ENCODE results near the gene GORASP1. TPM values are rescaled to one million over a fixed set of nuclear protein-coding genes. Genes with fewer than 3 reads are reported as not detected.

The GORASP1 gene
- total and polyA plus RNA-seq, 2 experiments from 2014 or later, result 69.3 to 135 TPM

GRCh38 chr3:39105687-39106063 lies 1.8 kb downstream of the GORASP1 start:
- DNase-seq (ENCODE audit: low read depth in 1 of 2, low spot score in 1 of 2), result no peak
- Histone ChIP-seq H3K4me1 (ENCODE audit: low read depth) (peaks cover 5% of the 10 kb centered on the region), H3K4me3 (peak overlapping the region; percentile 95)

GRCh38 chr3:39104961-39105686 lies 2.3 kb downstream of the GORASP1 start:
- Histone ChIP-seq H3K36me3 (peaks cover 3% of the 10 kb centered on the region), H3K9me3 (ENCODE audit: low read depth) (no peaks in the 10 kb centered on the region), H3K4me1 (ENCODE audit: low read depth) (peaks cover 5% of the 10 kb centered on the region), H3K27me3 (no peaks in the 10 kb centered on the region), H3K4me3 (peak overlapping the region; percentile 95), H3K27ac (no peak overlapping the region)
- no peak for TF ChIP-seq CTCF (IDR thresholded peaks at IDR 0.05; ENCODE audit: low read depth, low read length)
- no peak for DNase-seq (ENCODE audit: low read depth in 1 of 2, low spot score in 1 of 2)

More at GRCh38 chr3:39105687-39106063, 1.8 kb downstream of the GORASP1 start:
- TF ChIP-seq CTCF (IDR thresholded peaks at IDR 0.05; ENCODE audit: low read depth, low read length), result no peak
- no peaks in the 10 kb centered on the region for H3K9me3 ChIP-seq (ENCODE audit: low read depth)
- no peaks in the 10 kb centered on the region for H3K27me3 ChIP-seq
- H3K36me3 ChIP-seq, result peaks cover 2% of the 10 kb centered on the region
- no peak overlapping the region for H3K27ac ChIP-seq

GRCh38 chr3:39103791-39104552 lies 3.5 kb downstream of the GORASP1 start:
- Histone ChIP-seq H3K4me1 (ENCODE audit: low read depth) (peaks cover 5% of the 10 kb centered on the region), H3K27ac (no peak overlapping the region), H3K9me3 (ENCODE audit: low read depth) (no peaks in the 10 kb centered on the region), H3K4me3 (no peak overlapping the region), H3K36me3 (peaks cover 10% of the 10 kb centered on the region), H3K27me3 (no peaks in the 10 kb centered on the region)
- no peak for TF ChIP-seq CTCF (IDR thresholded peaks at IDR 0.05; ENCODE audit: low read depth, low read length)
- no peak for DNase-seq (ENCODE audit: low read depth in 1 of 2, low spot score in 1 of 2)

- Histone ChIP-seq H3K27ac (no peak overlapping the region), H3K4me1 (ENCODE audit: low read depth) (peaks cover 5% of the 10 kb centered on the region), H3K9me3 (ENCODE audit: low read depth) (no peaks in the 10 kb centered on the region), H3K4me3 (no peak overlapping the region), H3K27me3 (no peaks in the 10 kb centered on the region), H3K36me3 (peaks cover 16% of the 10 kb centered on the region)
- no peak for DNase-seq (ENCODE audit: low read depth in 1 of 2, low spot score in 1 of 2)
- TF ChIP-seq CTCF (IDR thresholded peaks at IDR 0.05; ENCODE audit: low read depth, low read length), result peak; percentile 5
These were observed 4.1 kb downstream of the GORASP1 start for GRCh38 chr3:39103324-39103693.

- peaks cover 5% of the 10 kb centered on the region for H3K4me1 ChIP-seq (ENCODE audit: low read depth)
- no peak for DNase-seq (ENCODE audit: low read depth in 1 of 2, low spot score in 1 of 2)
- no peak overlapping the region for H3K4me3 ChIP-seq
- H3K27ac ChIP-seq, result no peak overlapping the region
- H3K36me3 ChIP-seq, result peaks cover 16% of the 10 kb centered on the region
- no peaks in the 10 kb centered on the region for H3K27me3 ChIP-seq
- no peaks in the 10 kb centered on the region for H3K9me3 ChIP-seq (ENCODE audit: low read depth)
- no peak for TF ChIP-seq CTCF (IDR thresholded peaks at IDR 0.05; ENCODE audit: low read depth, low read length)
These were observed 4.7 kb downstream of the GORASP1 start for GRCh38 chr3:39102504-39103323.
